GM18505 (cell line): ENCODE results near the gene FAM227B.
"Not testable (repeated sequence)": the region's sequence is repeated elsewhere in the genome, so short reads cannot be mapped to it uniquely, and the experiment has no call there.

ENCODE experiments used
- ATAC-seq: cut with Tn5 transposase; IDR thresholded peaks from one replicate; pipeline ENCODE4 v1.9.1; 2021; ENCODE audit not compliant: unreplicated experiment
- POLR2A ChIP-seq: IDR thresholded peaks from 4 replicates; pipeline ENCODE4 v1.6.1; 2011; ENCODE audit warnings: borderline replicate concordance; ENCODE audit not compliant: insufficient read depth, insufficient read length; ENCODE audit errors: extremely low read depth

FAM227B gene

GRCh38 chr15:49627407-49627877, 6.8 kb upstream of the FAM227B start:
- no peak for TF ChIP-seq POLR2A
- ATAC-seq = no peak

GRCh38 chr15:49625460-49626036, 4.9 kb upstream of the FAM227B start:
- TF ChIP-seq POLR2A = no peak
- no peak for ATAC-seq

GRCh38 chr15:49624056-49624455, 3.4 kb upstream of the FAM227B start:
- ATAC-seq = no peak
- no peak for TF ChIP-seq POLR2A

GRCh38 chr15:49622561-49622960, 1.9 kb upstream of the FAM227B start:
- no peak for ATAC-seq
- no peak for TF ChIP-seq POLR2A

- no peak for ATAC-seq
- TF ChIP-seq POLR2A = no peak
These were observed 1.3 kb upstream of the FAM227B start for GRCh38 chr15:49621887-49622286.

GRCh38 chr15:49621401-49621811, 788 bp upstream of the FAM227B start:
- TF ChIP-seq POLR2A = no peak
- no peak for ATAC-seq

- no peak for TF ChIP-seq POLR2A
- no peak for ATAC-seq
These were observed 419 bp downstream of the FAM227B start for GRCh38 chr15:49620199-49620598.

GRCh38 chr15:49619226-49619625, 1.4 kb downstream of the FAM227B start:
- no peak for TF ChIP-seq POLR2A
- ATAC-seq = no peak

- ATAC-seq = not testable (repeated sequence)
These were observed 8.4 kb downstream of the FAM227B start for GRCh38 chr15:49612240-49612639.

GRCh38 chr15:49610157-49610918, 10.3 kb downstream of the FAM227B start:
- TF ChIP-seq POLR2A = no peak
- no peak for ATAC-seq

GRCh38 chr15:49606594-49606993, 14.0 kb downstream of the FAM227B start:
- no peak for ATAC-seq
- no peak for TF ChIP-seq POLR2A

- TF ChIP-seq POLR2A = no peak
- no peak for ATAC-seq
These were observed 15.0 kb downstream of the FAM227B start for GRCh38 chr15:49605588-49605987.

GRCh38 chr15:49604625-49605409, 15.8 kb downstream of the FAM227B start:
- no peak for TF ChIP-seq POLR2A
- no peak for ATAC-seq

GRCh38 chr15:49592829-49593316, 27.7 kb downstream of the FAM227B start:
- not testable (repeated sequence) for ATAC-seq
